SK-N-SH (cell line): ENCODE results near the gene HTRA2. TPM values are rescaled to one million over a fixed set of nuclear protein-coding genes. Genes with fewer than 3 reads are reported as not detected.

Experiments used
- CTCF ChIA-PET: fragments of 300-600, 350-600 bp; formaldehyde crosslinking; extraction: SDS; loops from one replicate; lab custom pipeline; 2021; lab: Yijun Ruan, JAX
- POLR2A ChIA-PET: fragments of 350-600 bp; sonication (Branson Sonifier 250); formaldehyde crosslinking; extraction: SDS; loops from one replicate; lab custom pipeline; 2020; ENCODE audit warnings: antibody characterized with exemption, inconsistent platforms; lab: Yijun Ruan, JAX
- DNase-seq: peaks from one replicate; pipeline ENCODE4 v3.0.0; 2012
- H2AFZ ChIP-seq: fragments of 200-600 bp; sonication (generic); 2 replicates; pipeline ENCODE4 v1.8.1; 2016; ENCODE audit warnings: antibody characterized with exemption, mild to moderate bottlenecking, low read depth
- H3F3A ChIP-seq: fragments of 200-600 bp; sonication (generic); replicated peaks from 2 replicates; pipeline ENCODE3; 2016; ENCODE audit warnings: antibody characterized with exemption, mild to moderate bottlenecking; ENCODE audit not compliant: insufficient read depth
- H3K27ac ChIP-seq, 2 experiments: fragments of 200-500 bp in 1 of 2; fragments of 200-600 bp in 1 of 2; sonication (Bioruptor generic) in 1 of 2; sonication (generic), shearing (Covaris generic) in 1 of 2; 2 replicates each; pipeline versions ENCODE4 v1.5.1 to v1.6.1; 2014 to 2016; ENCODE audit warnings: low read depth in 2 of 2, inconsistent platforms in 1 of 2, low read length in 1 of 2, mild to moderate bottlenecking in 1 of 2, mixed read lengths in 1 of 2
- H3K27me3 ChIP-seq: fragments of 200-600 bp; sonication (generic), shearing (Covaris generic); 2 replicates; pipeline ENCODE4 v1.6.1; 2016; ENCODE audit warnings: mixed run types; ENCODE audit not compliant: insufficient read depth
- H3K36me3 ChIP-seq, 2 experiments: fragments of 200-500 bp in 1 of 2; fragments of 200-600 bp in 1 of 2; sonication (Bioruptor generic) in 1 of 2; sonication (generic) in 1 of 2; replicated peaks in 1 of 2; 2 replicates each; pipeline versions ENCODE3 to v1.5.1; 2014 to 2016; ENCODE audit warnings: low read length in 1 of 2, mild to moderate bottlenecking in 1 of 2; ENCODE audit not compliant: insufficient read depth in 2 of 2, control insufficient read depth in 1 of 2
- H3K4me1 ChIP-seq, 2 experiments: fragments of 200-500 bp in 1 of 2; fragments of 200-600 bp in 1 of 2; sonication (Bioruptor generic) in 1 of 2; sonication (generic), shearing (Covaris generic) in 1 of 2; 2 replicates each; pipeline versions ENCODE4 v1.5.1 to v1.6.1; 2014 to 2016; ENCODE audit warnings: low read depth in 1 of 2, low read length in 1 of 2, mixed run types in 1 of 2; ENCODE audit not compliant: insufficient read depth in 2 of 2, control insufficient read depth in 1 of 2
- H3K4me2 ChIP-seq: fragments of 200-600 bp; sonication (generic), shearing (Covaris generic); 2 replicates; pipeline ENCODE4 v1.6.1; 2017; ENCODE audit warnings: mixed run types
- H3K4me3 ChIP-seq, 2 experiments: fragments of 200-500 bp in 1 of 2; fragments of 200-600 bp in 1 of 2; sonication (Bioruptor generic) in 1 of 2; sonication (generic), shearing (Covaris generic) in 1 of 2; 2 replicates each; pipeline versions ENCODE4 v1.5.1 to v1.8.1; 2014 to 2016; ENCODE audit warnings: low read depth in 2 of 2, inconsistent platforms in 1 of 2, low read length in 1 of 2, mild to moderate bottlenecking in 1 of 2, mixed read lengths in 1 of 2, moderate library complexity in 1 of 2
- H3K79me2 ChIP-seq: fragments of 200-600 bp; sonication (generic); 2 replicates; pipeline ENCODE4 v1.8.1; 2017; ENCODE audit warnings: mild to moderate bottlenecking; ENCODE audit not compliant: insufficient read depth
- H3K9ac ChIP-seq: fragments of 200-600 bp; sonication (generic); 2 replicates; pipeline ENCODE4 v1.6.1; 2017; ENCODE audit warnings: mixed run types
- H3K9me2 ChIP-seq: fragments of 200-600 bp; sonication (generic); 2 replicates; pipeline ENCODE4 v1.6.1; 2017; ENCODE audit warnings: mixed run types
- H3K9me3 ChIP-seq: fragments of 200-600 bp; sonication (generic); 2 replicates; pipeline ENCODE4 v1.6.1; 2017; ENCODE audit warnings: mixed run types, mild to moderate bottlenecking, moderate library complexity
- H4K20me1 ChIP-seq: fragments of 200-600 bp; sonication (generic); 2 replicates; pipeline ENCODE4 v1.6.1; 2017; ENCODE audit warnings: mild to moderate bottlenecking, mixed run types; ENCODE audit not compliant: insufficient read depth
- EP300 ChIP-seq, 2 experiments: IDR thresholded peaks; 2 replicates each; pipeline versions ENCODE4 v1.4.0 to v1.6.1; 2012; ENCODE audit warnings: borderline replicate concordance in 1 of 2, low read depth in 1 of 2, low read length in 1 of 2
- EZH2phosphoT487 ChIP-seq: fragments of 200-600 bp; sonication (generic); IDR thresholded peaks from 2 replicates; pipeline ENCODE4 v1.6.1; 2017; ENCODE audit warnings: low read depth, mixed run types, mild to moderate bottlenecking, antibody characterized with exemption, moderate library complexity, borderline replicate concordance
- FOSL2 ChIP-seq: IDR thresholded peaks from 2 replicates; pipeline ENCODE4 v1.4.0; 2012; ENCODE audit warnings: low read depth, mild to moderate bottlenecking, moderate library complexity, borderline replicate concordance
- FOXJ3 ChIP-seq: sonication (generic); formaldehyde crosslinking; IDR thresholded peaks from 2 replicates; pipeline ENCODE4 v1.5.1; 2020; ENCODE audit warnings: mild to moderate bottlenecking, missing genetic modification reagents
- FOXM1 ChIP-seq: IDR thresholded peaks from 2 replicates; pipeline ENCODE4 v1.4.0; 2012; ENCODE audit warnings: low read depth, mild to moderate bottlenecking
- GABPA ChIP-seq: IDR thresholded peaks from 2 replicates; pipeline ENCODE4 v1.4.0; 2012; ENCODE audit warnings: low read depth, mild to moderate bottlenecking
- GATA2 ChIP-seq: sonication (generic); formaldehyde crosslinking; IDR thresholded peaks from 2 replicates; pipeline ENCODE4 v1.5.0; 2020; ENCODE audit warnings: mild to moderate bottlenecking, missing genetic modification reagents
- JUND ChIP-seq: IDR thresholded peaks from 2 replicates; pipeline ENCODE4 v1.4.0; 2012
- MXI1 ChIP-seq: IDR thresholded peaks from 2 replicates; pipeline ENCODE4 v1.6.1; 2012; ENCODE audit warnings: mild to moderate bottlenecking, low read depth, low read length, improper control_type of control experiment
- RAD21 ChIP-seq: IDR thresholded peaks from 2 replicates; pipeline ENCODE4 v1.6.1; 2012; ENCODE audit warnings: mild to moderate bottlenecking, low read length
- RFX5 ChIP-seq: IDR thresholded peaks from 2 replicates; pipeline ENCODE4 v1.6.1; 2012; ENCODE audit warnings: mild to moderate bottlenecking, improper control_type of control experiment, low read length
- RXRA ChIP-seq: IDR thresholded peaks from 2 replicates; pipeline ENCODE4 v1.4.0; 2012; ENCODE audit warnings: low read depth, mild to moderate bottlenecking, borderline replicate concordance
- SIN3A ChIP-seq: IDR thresholded peaks from 2 replicates; pipeline ENCODE4 v1.6.1; 2012; ENCODE audit warnings: low read depth, mild to moderate bottlenecking, low read length, moderate library complexity, borderline replicate concordance
- SMC3 ChIP-seq: IDR thresholded peaks from 2 replicates; pipeline ENCODE4 v1.6.1; 2012; ENCODE audit warnings: low read depth, low read length, improper control_type of control experiment
- TCF12 ChIP-seq: IDR thresholded peaks from 2 replicates; pipeline ENCODE4 v1.4.0; 2012
- WGBS: methylation state at CpG from one replicate; pipeline ENCODE4 v1.1.6; 2017; ENCODE audit warnings: low lambda C conversion rate; 5-methylcytosine and 5-hydroxymethylcytosine counted together
- polyA plus RNA-seq, 3 experiments: library from polyadenylated mRNA; depleted of rRNA; stranded (reverse); fragments of >200 nt; gene quantifications; 2 replicates each; pipeline ENCODE4 v1.2.3, GENCODE V29; 2012
- TF ChIP-seq, protein P1 (sequence below): IDR thresholded peaks from 2 replicates; pipeline ENCODE4 v1.4.0; 2012; ENCODE audit warnings: low read depth
- TF ChIP-seq, protein P2 (sequence below): fragments of 200-600 bp; sonication (generic); IDR thresholded peaks from 2 replicates; pipeline ENCODE4 v1.6.1; 2017; ENCODE audit warnings: antibody characterized with exemption, mild to moderate bottlenecking, moderate library complexity
- TF ChIP-seq, protein P3 (sequence below): IDR thresholded peaks from 2 replicates; pipeline ENCODE4; 2012
- TF ChIP-seq, protein P4 (sequence below): fragments of 150-350 bp; IDR thresholded peaks from 2 replicates; pipeline ENCODE4 v1.6.1; 2016; ENCODE audit warnings: mild to moderate bottlenecking, low read depth, low read length
- TF ChIP-seq, protein P5 (sequence below): IDR thresholded peaks from 2 replicates; pipeline ENCODE4 v1.4.0; 2012; ENCODE audit warnings: low read depth, borderline replicate concordance

HTRA2 gene
- polyA plus RNA-seq, 1 of the 3 experiments (the other 2 are of a cell fraction), result 55.7 TPM

DNA sequence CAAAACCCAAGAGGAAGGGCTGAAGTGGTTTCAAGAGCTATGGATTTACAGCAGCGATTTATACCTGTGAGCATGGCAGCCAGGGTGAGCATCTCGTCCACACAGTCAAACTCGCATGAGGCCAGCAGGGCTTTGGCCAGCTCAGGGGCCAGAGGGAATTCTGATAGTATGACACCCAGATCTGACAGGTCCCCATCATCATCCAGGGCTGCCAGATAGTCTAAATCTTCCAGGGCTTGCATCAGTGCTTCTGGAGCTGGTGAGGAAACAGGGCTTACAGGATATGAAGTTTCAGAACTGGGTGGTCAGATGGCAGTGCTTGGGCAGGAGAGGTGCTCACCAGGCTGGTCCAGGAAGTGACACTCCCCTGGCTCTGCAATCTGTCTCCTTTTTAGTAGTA is 7.2 kb upstream of the HTRA2 start:
- H3K4me3 ChIP-seq, result no peak overlapping the region
- peaks cover 3% of the 10 kb centered on the region; the same call in 1 of the 2 replicates for H3K79me2 ChIP-seq
- H3K4me1 ChIP-seq, result peaks cover 0 to 2% of the 10 kb centered on the region in 2 experiments; a peak in 1 of 4 replicates
- H3K27ac ChIP-seq, result no peak overlapping the region
- H3F3A ChIP-seq, result peaks cover 3% of the 10 kb centered on the region
- TF ChIP-seq JUND, result no peak
- no peak for TF ChIP-seq SMC3
- TF ChIP-seq RAD21, result no peak
- TF ChIP-seq, protein P1, sequence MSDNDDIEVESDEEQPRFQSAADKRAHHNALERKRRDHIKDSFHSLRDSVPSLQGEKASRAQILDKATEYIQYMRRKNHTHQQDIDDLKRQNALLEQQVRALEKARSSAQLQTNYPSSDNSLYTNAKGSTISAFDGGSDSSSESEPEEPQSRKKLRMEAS, result no peak
- no peak for TF ChIP-seq TCF12
- no peak for TF ChIP-seq RFX5
- no peak for TF ChIP-seq FOSL2
- no peak for TF ChIP-seq EZH2phosphoT487
- no peak for TF ChIP-seq GATA2 (CRISPR knock-in tag)
- no peak for TF ChIP-seq FOXM1
- no peak for TF ChIP-seq SIN3A
- TF ChIP-seq, protein P2, sequence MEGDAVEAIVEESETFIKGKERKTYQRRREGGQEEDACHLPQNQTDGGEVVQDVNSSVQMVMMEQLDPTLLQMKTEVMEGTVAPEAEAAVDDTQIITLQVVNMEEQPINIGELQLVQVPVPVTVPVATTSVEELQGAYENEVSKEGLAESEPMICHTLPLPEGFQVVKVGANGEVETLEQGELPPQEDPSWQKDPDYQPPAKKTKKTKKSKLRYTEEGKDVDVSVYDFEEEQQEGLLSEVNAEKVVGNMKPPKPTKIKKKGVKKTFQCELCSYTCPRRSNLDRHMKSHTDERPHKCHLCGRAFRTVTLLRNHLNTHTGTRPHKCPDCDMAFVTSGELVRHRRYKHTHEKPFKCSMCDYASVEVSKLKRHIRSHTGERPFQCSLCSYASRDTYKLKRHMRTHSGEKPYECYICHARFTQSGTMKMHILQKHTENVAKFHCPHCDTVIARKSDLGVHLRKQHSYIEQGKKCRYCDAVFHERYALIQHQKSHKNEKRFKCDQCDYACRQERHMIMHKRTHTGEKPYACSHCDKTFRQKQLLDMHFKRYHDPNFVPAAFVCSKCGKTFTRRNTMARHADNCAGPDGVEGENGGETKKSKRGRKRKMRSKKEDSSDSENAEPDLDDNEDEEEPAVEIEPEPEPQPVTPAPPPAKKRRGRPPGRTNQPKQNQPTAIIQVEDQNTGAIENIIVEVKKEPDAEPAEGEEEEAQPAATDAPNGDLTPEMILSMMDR, result no peak
- TF ChIP-seq FOXJ3 (CRISPR knock-in tag), result no peak
- no peak for TF ChIP-seq RXRA
- TF ChIP-seq MXI1, result no peak
- no peak for TF ChIP-seq EP300 (IDR thresholded peaks at IDR 0.05; ENCODE audit: borderline replicate concordance in 1 of 2, low read depth in 1 of 2, low read length in 1 of 2)
- TF ChIP-seq GABPA, result no peak
- TF ChIP-seq, protein P3, sequence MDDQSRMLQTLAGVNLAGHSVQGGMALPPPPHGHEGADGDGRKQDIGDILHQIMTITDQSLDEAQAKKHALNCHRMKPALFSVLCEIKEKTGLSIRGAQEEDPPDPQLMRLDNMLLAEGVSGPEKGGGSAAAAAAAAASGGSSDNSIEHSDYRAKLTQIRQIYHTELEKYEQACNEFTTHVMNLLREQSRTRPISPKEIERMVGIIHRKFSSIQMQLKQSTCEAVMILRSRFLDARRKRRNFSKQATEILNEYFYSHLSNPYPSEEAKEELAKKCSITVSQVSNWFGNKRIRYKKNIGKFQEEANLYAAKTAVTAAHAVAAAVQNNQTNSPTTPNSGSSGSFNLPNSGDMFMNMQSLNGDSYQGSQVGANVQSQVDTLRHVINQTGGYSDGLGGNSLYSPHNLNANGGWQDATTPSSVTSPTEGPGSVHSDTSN, result no peak
- TF ChIP-seq, protein P4, sequence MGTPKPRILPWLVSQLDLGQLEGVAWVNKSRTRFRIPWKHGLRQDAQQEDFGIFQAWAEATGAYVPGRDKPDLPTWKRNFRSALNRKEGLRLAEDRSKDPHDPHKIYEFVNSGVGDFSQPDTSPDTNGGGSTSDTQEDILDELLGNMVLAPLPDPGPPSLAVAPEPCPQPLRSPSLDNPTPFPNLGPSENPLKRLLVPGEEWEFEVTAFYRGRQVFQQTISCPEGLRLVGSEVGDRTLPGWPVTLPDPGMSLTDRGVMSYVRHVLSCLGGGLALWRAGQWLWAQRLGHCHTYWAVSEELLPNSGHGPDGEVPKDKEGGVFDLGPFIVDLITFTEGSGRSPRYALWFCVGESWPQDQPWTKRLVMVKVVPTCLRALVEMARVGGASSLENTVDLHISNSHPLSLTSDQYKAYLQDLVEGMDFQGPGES, result no peak
- TF ChIP-seq, protein P5, sequence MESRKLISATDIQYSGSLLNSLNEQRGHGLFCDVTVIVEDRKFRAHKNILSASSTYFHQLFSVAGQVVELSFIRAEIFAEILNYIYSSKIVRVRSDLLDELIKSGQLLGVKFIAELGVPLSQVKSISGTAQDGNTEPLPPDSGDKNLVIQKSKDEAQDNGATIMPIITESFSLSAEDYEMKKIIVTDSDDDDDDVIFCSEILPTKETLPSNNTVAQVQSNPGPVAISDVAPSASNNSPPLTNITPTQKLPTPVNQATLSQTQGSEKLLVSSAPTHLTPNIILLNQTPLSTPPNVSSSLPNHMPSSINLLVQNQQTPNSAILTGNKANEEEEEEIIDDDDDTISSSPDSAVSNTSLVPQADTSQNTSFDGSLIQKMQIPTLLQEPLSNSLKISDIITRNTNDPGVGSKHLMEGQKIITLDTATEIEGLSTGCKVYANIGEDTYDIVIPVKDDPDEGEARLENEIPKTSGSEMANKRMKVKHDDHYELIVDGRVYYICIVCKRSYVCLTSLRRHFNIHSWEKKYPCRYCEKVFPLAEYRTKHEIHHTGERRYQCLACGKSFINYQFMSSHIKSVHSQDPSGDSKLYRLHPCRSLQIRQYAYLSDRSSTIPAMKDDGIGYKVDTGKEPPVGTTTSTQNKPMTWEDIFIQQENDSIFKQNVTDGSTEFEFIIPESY, result no peak
- TF ChIP-seq, all 33 proteins: peak for 0
- Histone ChIP-seq H3K9ac (no peak overlapping the region), H3K4me2 (no peak overlapping the region), H3K9me2 (no peaks in the 10 kb centered on the region), H3K36me3 (peaks cover 15 to 19% of the 10 kb centered on the region in 2 experiments), H3K9me3 (no peaks in the 10 kb centered on the region), H3K27me3 (no peaks in the 10 kb centered on the region), H4K20me1 (no peaks in the 10 kb centered on the region), H2AFZ (no peak overlapping the region)
- ChIA-PET CTCF (interaction anchor here (0.7 to 1.5 kb wide), 4 partner anchors 10 to 39 kb away, joined by 3 to 5 read pairs (median 3); no protein-coding TSS in a partner anchor), POLR2A (interaction anchor here (0.6 to 2.2 kb wide), 5 partner anchors 8 to 16 kb away, joined by 3 to 5 read pairs (median 5); partner anchors contain the start of gene TLX2)
- DNase-seq, result no peak
- WGBS, result 65% methylated on average over 2 of the region's 3 CpGs
